HepG2 (cell line): ENCODE results near the gene TPRN. TPM values are rescaled to one million over a fixed set of nuclear protein-coding genes. Genes with fewer than 3 reads are reported as not detected.

Source experiments
- FOXM1 ChIP-seq: sonication (generic); formaldehyde crosslinking; IDR thresholded peaks from 2 replicates; pipeline ENCODE4 v1.5.0; 2020; ENCODE audit warnings: missing genetic modification reagents
- HCFC1 ChIP-seq: fragments of 150-350 bp; IDR thresholded peaks from 2 replicates; pipeline ENCODE4 v1.6.1; 2014; ENCODE audit warnings: low read depth, low read length
- HNRNPLL ChIP-seq: fragments of 200-400 bp; formaldehyde crosslinking; IDR thresholded peaks from 2 replicates; pipeline ENCODE4 v1.6.1; 2017; ENCODE audit warnings: mild to moderate bottlenecking, low read depth, low read length; ENCODE audit not compliant: poor library complexity, severe bottlenecking
- HNRNPUL1 ChIP-seq: fragments of 200-400 bp; formaldehyde crosslinking; IDR thresholded peaks from 2 replicates; pipeline ENCODE4 v1.6.1; 2017; ENCODE audit warnings: low read depth, mild to moderate bottlenecking, low read length, moderate library complexity
- NFYB ChIP-seq: sonication (generic); formaldehyde crosslinking; IDR thresholded peaks from 2 replicates; pipeline ENCODE4 v1.4.0; 2020; ENCODE audit warnings: missing genetic modification reagents
- RARG ChIP-seq: sonication (generic); formaldehyde crosslinking; IDR thresholded peaks from 2 replicates; pipeline ENCODE4 v1.4.0; 2020; ENCODE audit warnings: low read depth, mild to moderate bottlenecking, missing genetic modification reagents
- RELA ChIP-seq: sonication (generic); formaldehyde crosslinking; IDR thresholded peaks from 2 replicates; pipeline ENCODE4 v1.4.0; 2020; ENCODE audit warnings: missing genetic modification reagents
- RFX1 ChIP-seq: fragments of 450-650 bp; IDR thresholded peaks from 2 replicates; pipeline ENCODE4 v1.6.1; 2017
- SIX4 ChIP-seq: sonication (generic); formaldehyde crosslinking; IDR thresholded peaks from 2 replicates; pipeline ENCODE4 v1.4.0; 2020; ENCODE audit warnings: missing genetic modification reagents
- YY1 ChIP-seq: IDR thresholded peaks from 2 replicates; pipeline ENCODE4 v1.6.1; 2011; ENCODE audit warnings: low read length, low read depth, moderate library complexity, mild to moderate bottlenecking; ENCODE audit not compliant: insufficient read depth, insufficient replicate concordance
- ZNF34 ChIP-seq: sonication (generic); formaldehyde crosslinking; IDR thresholded peaks from 2 replicates; pipeline ENCODE4 v1.4.0; 2020; ENCODE audit warnings: mild to moderate bottlenecking, missing genetic modification reagents, borderline replicate concordance
- ZNF354B ChIP-seq: sonication (generic); formaldehyde crosslinking; IDR thresholded peaks from 2 replicates; pipeline ENCODE4 v1.8.0; 2022; ENCODE audit warnings: mild to moderate bottlenecking, missing genetic modification reagents
- ZNF367 ChIP-seq: sonication (generic); formaldehyde crosslinking; IDR thresholded peaks from 2 replicates; pipeline ENCODE4 v1.4.0; 2020; ENCODE audit warnings: missing genetic modification reagents, borderline replicate concordance
- ZNF629 ChIP-seq: sonication (generic); formaldehyde crosslinking; conservative IDR thresholded peaks from 2 replicates; pipeline ENCODE4 v1.5.0; 2020; ENCODE audit warnings: missing genetic modification reagents
- ZNF720 ChIP-seq: sonication (generic); formaldehyde crosslinking; IDR thresholded peaks from 2 replicates; pipeline ENCODE4 v1.4.0; 2020; ENCODE audit warnings: missing genetic modification reagents
- polyA plus RNA-seq, 8 experiments: library from polyadenylated mRNA; depleted of rRNA in 3 of 8; stranded (reverse) in 7 of 8; unstranded in 1 of 8; fragments of >200 nt; fragmentation: Illumina TruSeq in 4 of 8; extraction: Trizol in 4 of 8; gene quantifications; 2 replicates each; pipeline versions ENCODE4 v1.2.1 to v1.2.3, GENCODE V29; 2011 to 2016; ENCODE audit warnings: low read depth in 4 of 8, missing spikeins in 1 of 8, mixed read lengths in 1 of 8; ENCODE audit not compliant: insufficient read depth in 1 of 8
- total RNA-seq, 5 experiments: library from RNA; depleted of rRNA; stranded (reverse); fragments of >200 nt; fragmentation: Illumina TruSeq; extraction: Trizol; gene quantifications; 2 replicates each; pipeline ENCODE4 v1.2.3, GENCODE V29; 2016; ENCODE audit warnings: low read depth in 1 of 5
- TF ChIP-seq, protein P1 (sequence below): sonication (generic); formaldehyde crosslinking; IDR thresholded peaks from 2 replicates; pipeline ENCODE4 v1.4.0; 2020; ENCODE audit warnings: missing genetic modification reagents
- TF ChIP-seq, protein P2 (sequence below): sonication (generic); formaldehyde crosslinking; IDR thresholded peaks from 2 replicates; pipeline ENCODE4 v1.4.0; 2020; ENCODE audit warnings: missing genetic modification reagents
- TF ChIP-seq, protein P3 (sequence below): sonication (generic); formaldehyde crosslinking; IDR thresholded peaks from 2 replicates; pipeline ENCODE4 v1.4.0; 2020; ENCODE audit warnings: missing genetic modification reagents
- TF ChIP-seq, protein P4 (sequence below): sonication (generic); formaldehyde crosslinking; conservative IDR thresholded peaks from 2 replicates; pipeline ENCODE4 v1.4.0; 2020; ENCODE audit warnings: missing genetic modification reagents

Gene TPRN
- total and polyA plus RNA-seq, 2 of the 13 experiments (the other 11 are each of a cell fraction or from before 2014, with no cell fraction given), result 10.1 to 19.2 TPM

DNA sequence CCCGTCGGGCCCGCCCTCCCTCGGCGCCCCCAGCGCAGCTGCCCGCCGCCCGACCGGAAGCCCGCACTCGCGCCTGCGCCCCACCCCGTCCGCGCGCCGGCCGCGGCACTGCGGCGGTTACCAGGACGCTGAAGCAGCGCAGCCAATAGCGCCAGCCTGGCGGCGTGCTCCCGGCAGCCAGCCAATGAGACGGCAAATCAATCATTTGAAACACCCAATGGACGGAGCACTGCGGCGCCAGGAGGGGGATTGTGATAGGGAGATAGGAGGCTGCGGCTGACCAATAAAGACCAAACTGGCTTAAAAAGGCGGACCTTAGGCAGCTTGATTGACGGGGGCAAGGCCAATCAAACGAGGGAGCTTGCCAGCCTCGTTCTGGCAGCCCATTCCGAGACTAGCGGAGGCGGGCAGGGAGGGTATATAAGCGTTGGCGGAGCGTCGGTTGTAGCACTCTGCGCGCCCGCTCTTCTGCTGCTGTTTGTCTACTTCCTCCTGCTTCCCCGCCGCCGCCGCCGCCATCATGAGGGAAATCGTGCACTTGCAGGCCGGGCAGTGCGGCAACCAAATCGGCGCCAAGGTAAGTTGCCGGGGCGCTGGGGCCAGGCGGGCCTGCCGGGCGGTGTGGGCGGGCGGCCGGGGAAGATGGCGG, 40.4 kb upstream of the TPRN start, which contains the start of gene TUBB4B (continued):
- TF ChIP-seq ZNF629 (CRISPR knock-in tag), result 0 out of 2 replicates have a peak, but pooled peaks have one; percentile 31
- TF ChIP-seq, protein P1, sequence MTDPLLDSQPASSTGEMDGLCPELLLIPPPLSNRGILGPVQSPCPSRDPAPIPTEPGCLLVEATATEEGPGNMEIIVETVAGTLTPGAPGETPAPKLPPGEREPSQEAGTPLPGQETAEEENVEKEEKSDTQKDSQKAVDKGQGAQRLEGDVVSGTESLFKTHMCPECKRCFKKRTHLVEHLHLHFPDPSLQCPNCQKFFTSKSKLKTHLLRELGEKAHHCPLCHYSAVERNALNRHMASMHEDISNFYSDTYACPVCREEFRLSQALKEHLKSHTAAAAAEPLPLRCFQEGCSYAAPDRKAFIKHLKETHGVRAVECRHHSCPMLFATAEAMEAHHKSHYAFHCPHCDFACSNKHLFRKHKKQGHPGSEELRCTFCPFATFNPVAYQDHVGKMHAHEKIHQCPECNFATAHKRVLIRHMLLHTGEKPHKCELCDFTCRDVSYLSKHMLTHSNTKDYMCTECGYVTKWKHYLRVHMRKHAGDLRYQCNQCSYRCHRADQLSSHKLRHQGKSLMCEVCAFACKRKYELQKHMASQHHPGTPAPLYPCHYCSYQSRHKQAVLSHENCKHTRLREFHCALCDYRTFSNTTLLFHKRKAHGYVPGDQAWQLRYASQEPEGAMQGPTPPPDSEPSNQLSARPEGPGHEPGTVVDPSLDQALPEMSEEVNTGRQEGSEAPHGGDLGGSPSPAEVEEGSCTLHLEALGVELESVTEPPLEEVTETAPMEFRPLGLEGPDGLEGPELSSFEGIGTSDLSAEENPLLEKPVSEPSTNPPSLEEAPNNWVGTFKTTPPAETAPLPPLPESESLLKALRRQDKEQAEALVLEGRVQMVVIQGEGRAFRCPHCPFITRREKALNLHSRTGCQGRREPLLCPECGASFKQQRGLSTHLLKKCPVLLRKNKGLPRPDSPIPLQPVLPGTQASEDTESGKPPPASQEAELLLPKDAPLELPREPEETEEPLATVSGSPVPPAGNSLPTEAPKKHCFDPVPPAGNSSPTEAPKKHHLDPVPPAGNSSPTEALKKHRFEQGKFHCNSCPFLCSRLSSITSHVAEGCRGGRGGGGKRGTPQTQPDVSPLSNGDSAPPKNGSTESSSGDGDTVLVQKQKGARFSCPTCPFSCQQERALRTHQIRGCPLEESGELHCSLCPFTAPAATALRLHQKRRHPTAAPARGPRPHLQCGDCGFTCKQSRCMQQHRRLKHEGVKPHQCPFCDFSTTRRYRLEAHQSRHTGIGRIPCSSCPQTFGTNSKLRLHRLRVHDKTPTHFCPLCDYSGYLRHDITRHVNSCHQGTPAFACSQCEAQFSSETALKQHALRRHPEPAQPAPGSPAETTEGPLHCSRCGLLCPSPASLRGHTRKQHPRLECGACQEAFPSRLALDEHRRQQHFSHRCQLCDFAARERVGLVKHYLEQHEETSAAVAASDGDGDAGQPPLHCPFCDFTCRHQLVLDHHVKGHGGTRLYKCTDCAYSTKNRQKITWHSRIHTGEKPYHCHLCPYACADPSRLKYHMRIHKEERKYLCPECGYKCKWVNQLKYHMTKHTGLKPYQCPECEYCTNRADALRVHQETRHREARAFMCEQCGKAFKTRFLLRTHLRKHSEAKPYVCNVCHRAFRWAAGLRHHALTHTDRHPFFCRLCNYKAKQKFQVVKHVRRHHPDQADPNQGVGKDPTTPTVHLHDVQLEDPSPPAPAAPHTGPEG (CRISPR knock-in tag), result peak; percentile 73
- peak; percentile 70; the same call in 1 of the 2 replicates for TF ChIP-seq SIX4
- 0 out of 2 replicates have a peak, but pooled peaks have one; percentile 22 for TF ChIP-seq RARG (CRISPR knock-in tag)
- TF ChIP-seq, protein P2, sequence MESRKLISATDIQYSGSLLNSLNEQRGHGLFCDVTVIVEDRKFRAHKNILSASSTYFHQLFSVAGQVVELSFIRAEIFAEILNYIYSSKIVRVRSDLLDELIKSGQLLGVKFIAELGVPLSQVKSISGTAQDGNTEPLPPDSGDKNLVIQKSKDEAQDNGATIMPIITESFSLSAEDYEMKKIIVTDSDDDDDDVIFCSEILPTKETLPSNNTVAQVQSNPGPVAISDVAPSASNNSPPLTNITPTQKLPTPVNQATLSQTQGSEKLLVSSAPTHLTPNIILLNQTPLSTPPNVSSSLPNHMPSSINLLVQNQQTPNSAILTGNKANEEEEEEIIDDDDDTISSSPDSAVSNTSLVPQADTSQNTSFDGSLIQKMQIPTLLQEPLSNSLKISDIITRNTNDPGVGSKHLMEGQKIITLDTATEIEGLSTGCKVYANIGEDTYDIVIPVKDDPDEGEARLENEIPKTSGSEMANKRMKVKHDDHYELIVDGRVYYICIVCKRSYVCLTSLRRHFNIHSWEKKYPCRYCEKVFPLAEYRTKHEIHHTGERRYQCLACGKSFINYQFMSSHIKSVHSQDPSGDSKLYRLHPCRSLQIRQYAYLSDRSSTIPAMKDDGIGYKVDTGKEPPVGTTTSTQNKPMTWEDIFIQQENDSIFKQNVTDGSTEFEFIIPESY, result no peak
- TF ChIP-seq, protein P3, sequence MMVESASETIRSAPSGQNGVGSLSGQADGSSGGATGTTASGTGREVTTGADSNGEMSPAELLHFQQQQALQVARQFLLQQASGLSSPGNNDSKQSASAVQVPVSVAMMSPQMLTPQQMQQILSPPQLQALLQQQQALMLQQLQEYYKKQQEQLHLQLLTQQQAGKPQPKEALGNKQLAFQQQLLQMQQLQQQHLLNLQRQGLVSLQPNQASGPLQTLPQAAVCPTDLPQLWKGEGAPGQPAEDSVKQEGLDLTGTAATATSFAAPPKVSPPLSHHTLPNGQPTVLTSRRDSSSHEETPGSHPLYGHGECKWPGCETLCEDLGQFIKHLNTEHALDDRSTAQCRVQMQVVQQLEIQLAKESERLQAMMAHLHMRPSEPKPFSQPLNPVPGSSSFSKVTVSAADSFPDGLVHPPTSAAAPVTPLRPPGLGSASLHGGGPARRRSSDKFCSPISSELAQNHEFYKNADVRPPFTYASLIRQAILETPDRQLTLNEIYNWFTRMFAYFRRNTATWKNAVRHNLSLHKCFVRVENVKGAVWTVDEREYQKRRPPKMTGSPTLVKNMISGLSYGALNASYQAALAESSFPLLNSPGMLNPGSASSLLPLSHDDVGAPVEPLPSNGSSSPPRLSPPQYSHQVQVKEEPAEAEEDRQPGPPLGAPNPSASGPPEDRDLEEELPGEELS (CRISPR knock-in tag), result peak; percentile 58; the same call in 1 of the 2 replicates
- TF ChIP-seq ZNF720 (CRISPR knock-in tag), result peak; percentile 62; the same call in 1 of the 2 replicates
- no peak for TF ChIP-seq ZNF34 (CRISPR knock-in tag)
- peak; percentile 81; the same call in 1 of the 2 replicates for TF ChIP-seq ZNF367 (CRISPR knock-in tag)
- TF ChIP-seq HNRNPLL, result peak; percentile 41
- TF ChIP-seq RFX1, result peak; percentile 80; the same call in 1 of the 2 replicates
- TF ChIP-seq HNRNPUL1, result no peak
- TF ChIP-seq FOXM1 (CRISPR knock-in tag), result peak; percentile 96
- TF ChIP-seq RELA, result 0 out of 2 replicates have a peak, but pooled peaks have one; percentile 36
- TF ChIP-seq HCFC1, result peak; percentile 26; the same call in 1 of the 2 replicates
- TF ChIP-seq, protein P4, sequence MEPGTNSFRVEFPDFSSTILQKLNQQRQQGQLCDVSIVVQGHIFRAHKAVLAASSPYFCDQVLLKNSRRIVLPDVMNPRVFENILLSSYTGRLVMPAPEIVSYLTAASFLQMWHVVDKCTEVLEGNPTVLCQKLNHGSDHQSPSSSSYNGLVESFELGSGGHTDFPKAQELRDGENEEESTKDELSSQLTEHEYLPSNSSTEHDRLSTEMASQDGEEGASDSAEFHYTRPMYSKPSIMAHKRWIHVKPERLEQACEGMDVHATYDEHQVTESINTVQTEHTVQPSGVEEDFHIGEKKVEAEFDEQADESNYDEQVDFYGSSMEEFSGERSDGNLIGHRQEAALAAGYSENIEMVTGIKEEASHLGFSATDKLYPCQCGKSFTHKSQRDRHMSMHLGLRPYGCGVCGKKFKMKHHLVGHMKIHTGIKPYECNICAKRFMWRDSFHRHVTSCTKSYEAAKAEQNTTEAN, result peak; percentile 46; the same call in 1 of the 2 replicates
- TF ChIP-seq NFYB (CRISPR knock-in tag), result peak; percentile 96
- TF ChIP-seq YY1, result peak; percentile 91
- TF ChIP-seq ZNF354B (CRISPR knock-in tag), result no peak
